HG03103 (cell line): Measurements from ENCODE around the gene EIF2S3.

Source experiments
- ATAC-seq: cut with Tn5 transposase; IDR thresholded peaks from one replicate; pipeline ENCODE4 v1.9.1; 2021; ENCODE audit warnings: low read depth; ENCODE audit not compliant: unreplicated experiment

The EIF2S3 gene

DNA sequence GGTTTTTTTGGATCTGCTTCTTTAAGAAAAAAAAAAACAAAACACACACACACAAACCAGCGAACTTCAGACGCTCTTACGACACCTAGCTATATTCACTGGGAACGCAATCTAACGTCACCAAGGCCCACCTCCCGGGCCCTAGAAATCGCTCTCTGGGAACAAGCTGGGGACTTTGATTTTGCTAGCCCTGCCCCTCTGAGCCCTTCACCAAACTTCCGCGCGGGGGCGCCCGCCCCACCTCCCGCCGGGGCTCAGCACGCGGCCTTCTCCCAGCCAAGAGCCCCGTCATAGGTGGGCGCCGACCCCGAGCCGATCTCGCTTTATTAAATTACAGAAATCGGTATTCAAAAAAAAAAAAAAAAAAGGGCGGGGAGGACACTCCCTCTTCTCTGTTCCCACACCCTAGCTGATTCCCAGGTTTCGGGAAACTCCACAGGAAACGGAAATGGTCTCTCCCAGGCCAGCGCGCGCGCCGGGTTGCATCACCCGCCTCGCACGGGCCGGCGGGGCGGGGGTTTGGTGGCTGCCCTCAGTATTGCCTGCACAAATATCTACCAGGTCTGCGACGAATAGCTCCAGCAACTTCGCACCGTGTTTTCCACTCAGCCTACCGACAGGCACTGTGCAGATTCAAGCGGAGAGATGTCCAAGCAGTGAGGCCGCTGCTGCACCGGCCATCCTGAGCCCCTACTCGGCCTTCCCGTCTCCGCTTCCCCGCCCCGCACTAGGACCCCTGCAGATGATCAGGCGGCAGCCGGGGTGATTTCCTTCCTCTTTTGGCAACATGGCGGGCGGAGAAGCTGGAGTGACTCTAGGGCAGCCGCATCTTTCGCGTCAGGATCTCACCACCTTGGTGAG lies at the start of gene EIF2S3:
Gene EIF2S3 (plus strand): TSS at position 775 of the 861 bp plus-strand sequence. CDS start 13 bp downstream, at position 788.
- ATAC-seq = peak; percentile 77

DNA sequence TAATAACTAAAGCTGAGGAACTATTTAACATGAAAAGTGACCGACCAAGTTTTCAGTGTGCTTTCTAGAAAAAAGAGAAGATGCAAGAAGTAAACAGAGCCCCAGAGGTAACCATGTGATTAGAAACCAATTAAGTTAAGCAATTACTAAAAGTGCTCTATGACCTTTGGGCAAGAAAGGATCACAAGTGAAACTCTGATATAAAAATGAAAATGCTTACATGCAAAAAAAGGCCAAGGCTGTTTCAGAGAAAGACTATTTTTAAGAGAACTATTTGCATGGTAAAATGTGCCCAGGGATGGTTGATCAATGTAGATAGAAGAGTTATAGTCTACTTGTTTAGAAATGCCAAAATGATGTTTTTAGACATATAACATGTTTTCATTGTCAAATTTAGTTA lies 49.7 kb upstream of the EIF2S3 start:
- ATAC-seq = no peak

DNA sequence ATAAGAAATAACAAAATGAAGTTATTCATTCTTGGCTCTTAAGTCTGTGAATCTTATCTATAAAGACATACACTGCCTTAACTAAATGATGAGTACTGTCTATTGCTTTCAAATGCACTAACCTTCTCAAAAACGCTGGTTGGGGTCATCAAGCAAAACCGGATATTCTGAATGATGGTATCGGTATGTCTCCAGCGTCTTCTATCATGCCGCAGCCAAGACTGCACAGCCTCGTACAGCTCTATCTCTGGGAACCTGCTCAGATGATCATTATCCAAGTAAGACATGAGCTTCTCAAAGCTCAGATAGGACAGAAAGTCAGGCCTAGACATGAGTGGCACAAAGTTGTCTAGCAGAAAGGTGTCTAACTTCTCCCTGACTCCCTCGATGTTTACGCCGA lies 48.9 kb upstream of the EIF2S3 start:
- no peak for ATAC-seq

DNA sequence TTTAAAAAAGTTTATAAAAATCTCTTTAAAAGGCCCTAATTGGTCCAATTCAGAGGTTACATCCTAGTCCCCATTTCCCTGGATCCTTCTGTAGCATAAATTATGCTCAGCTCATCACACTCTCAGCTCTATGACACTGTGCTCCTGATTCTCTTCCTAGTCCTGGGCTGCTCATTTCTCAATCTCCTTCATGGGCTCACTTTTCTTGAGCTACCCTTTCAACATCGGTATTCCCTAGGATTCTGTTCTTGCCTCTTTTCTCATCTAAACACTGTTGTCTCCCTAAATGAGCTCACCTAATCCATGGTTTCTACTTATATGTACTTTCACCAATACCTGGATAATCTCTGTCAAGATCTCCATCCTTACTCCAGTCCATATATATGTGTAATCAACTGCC lies 42.5 kb upstream of the EIF2S3 start:
- no peak for ATAC-seq

DNA sequence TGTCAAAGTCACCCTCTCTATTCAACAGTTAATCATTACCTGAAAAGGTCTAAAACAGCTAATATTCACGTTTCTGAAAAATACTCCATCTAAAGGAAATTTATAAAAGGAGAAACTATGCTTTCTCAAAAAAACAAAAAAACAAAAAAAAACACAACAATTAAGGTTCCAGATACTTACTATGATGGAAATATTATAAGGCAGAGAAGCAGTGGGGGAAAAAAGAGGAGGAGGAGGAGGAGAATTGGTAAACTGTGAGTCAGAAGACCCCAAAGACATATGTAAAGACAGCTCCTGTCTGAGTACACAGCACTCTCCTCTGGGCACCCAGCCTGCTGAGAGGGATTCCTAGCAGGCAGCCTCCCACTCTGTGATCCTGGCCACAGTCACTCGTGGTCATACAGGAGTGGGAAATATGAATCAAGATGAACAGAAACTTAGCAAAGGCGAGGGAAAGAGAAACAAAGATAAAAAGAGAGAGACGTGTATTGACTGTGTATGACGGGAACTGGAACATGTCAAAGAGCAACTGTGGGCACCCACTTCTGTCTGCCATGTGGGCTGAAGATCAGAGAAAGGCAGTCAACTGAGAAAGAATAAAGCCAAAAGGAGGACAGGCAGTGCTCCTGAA lies 40.3 kb upstream of the EIF2S3 start:
- peak; percentile 67 for ATAC-seq

DNA sequence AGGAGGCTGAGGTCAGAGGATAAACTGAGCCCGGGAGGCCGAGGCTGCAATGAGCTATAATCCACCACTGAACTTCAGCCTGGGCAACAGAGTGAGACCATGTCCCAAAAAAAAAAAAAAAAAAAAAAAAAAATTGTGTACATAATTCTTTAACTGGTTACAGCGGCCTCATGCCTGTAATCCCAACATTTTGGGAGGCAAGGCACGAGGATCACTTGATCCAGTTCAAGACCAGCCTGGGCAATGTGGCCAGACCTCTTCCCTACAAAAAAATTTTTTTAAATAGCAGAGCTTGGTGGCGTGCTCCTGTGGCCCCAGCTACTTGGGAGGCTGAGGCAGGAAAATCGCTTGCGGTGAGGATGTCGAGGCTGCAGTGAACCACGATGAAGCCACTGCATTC lies 37.1 kb upstream of the EIF2S3 start:
- no peak for ATAC-seq

DNA sequence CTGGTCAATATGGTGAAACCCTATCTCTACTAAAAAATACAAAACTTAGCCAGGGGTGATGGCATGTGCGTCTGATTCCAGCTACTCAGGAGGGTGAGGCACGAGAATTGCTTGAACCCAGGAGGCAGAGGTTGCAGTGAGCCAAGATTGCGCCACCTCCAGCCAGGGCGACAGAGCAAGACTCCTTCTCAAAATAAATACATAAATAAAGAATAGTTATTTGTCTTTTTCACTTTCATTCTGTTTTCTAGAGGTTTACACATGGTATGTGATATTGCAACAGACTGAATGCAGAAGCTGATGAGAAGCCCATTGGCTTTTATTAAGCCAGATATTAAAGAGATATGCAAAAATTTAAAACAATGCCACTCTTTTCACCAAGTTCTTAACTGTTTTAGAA lies 35.9 kb upstream of the EIF2S3 start:
- ATAC-seq = no peak

DNA sequence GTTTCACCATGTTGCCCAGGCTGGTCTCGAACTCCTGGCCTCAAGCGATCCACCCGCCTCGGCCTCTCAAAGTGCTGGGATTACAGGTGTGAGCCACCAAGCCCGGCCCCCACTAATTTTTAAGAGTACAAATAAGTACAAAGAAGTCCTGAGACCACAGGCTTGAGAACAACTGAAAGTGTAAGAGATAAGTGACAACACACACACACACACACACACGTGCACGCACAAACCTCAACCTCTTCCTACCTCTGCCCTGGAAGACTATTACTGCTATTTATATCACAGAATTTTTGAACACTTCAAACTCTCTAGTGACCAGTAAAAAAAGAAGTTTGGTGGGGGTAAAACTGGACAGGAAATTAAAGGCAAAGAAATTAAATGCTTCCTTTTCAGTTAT lies 35.3 kb upstream of the EIF2S3 start:
- ATAC-seq = no peak

DNA sequence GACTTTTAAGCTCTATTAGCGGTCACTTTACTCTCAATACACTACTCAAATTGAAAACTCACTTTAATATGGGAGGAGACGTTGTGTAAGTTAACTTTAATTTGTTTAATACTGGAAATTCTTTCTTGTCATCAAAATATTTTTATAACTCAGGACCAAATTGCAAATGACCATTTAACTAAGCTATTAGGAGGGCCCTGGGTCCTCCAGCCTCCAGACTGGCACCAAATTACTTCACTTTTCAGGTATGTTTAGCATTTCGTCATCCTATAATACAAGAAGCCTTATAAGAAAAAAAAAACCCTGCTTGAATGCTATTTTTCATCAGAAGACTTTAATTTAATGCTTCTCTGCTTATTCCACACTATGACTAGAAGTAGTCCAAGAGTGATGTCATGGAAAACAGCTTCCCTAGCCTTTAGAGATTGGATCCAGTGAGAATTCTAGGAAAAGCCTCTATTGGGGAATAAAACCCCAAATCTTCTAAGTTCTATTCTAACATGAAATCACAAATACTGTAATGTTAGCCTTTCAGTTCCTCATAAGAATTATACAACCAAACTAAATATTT lies 34.4 kb upstream of the EIF2S3 start:
- no peak for ATAC-seq

DNA sequence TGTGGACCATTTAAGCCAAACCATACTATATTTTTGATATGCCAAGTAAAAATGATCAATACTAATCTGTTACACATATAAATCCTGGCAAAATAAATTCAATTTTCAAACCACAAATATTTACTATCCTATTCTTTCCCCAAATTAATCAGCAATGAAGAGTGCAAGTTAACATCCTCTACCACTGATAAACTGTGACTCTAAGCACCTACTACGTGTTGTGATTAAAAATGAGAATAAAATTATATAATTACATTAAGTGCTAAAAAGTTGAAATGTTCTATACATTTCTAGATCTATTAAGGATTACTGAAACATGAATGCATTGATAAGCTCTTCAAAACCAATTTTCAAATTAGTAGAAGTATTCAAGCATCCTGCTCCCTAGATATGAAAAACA lies 31.2 kb upstream of the EIF2S3 start:
- no peak for ATAC-seq

DNA sequence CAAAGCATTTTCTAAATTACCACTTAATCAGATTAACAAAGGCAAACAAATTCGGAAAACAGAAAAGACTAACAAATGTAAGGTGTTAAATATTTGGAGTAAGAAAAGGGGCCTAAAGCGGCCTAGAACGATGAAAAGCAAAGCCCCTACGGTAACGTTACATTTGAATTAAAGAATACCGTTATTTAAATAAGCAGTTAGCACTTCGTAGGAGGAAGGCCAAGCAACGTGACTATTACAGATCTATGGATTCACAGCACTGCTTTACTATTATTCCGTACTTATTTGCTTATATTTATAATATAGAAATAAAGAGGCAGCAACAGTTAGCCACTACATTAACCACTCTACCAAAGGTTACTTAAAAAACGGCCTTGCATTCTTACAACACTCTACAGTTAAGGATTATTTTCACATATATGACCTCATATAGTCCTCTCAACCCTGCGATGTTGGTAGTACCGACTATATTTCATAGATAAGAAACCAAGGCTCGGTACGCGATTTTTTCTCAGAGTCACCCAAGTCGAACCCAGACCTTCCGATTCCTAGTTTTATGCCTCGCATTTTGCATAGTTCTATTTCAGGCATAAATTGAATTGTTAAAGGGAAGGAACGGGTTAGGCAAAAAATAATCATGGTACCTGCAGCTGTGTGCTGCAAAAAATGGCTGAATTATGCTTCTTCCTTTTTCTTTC lies 30.6 kb upstream of the EIF2S3 start:
- no peak for ATAC-seq

DNA sequence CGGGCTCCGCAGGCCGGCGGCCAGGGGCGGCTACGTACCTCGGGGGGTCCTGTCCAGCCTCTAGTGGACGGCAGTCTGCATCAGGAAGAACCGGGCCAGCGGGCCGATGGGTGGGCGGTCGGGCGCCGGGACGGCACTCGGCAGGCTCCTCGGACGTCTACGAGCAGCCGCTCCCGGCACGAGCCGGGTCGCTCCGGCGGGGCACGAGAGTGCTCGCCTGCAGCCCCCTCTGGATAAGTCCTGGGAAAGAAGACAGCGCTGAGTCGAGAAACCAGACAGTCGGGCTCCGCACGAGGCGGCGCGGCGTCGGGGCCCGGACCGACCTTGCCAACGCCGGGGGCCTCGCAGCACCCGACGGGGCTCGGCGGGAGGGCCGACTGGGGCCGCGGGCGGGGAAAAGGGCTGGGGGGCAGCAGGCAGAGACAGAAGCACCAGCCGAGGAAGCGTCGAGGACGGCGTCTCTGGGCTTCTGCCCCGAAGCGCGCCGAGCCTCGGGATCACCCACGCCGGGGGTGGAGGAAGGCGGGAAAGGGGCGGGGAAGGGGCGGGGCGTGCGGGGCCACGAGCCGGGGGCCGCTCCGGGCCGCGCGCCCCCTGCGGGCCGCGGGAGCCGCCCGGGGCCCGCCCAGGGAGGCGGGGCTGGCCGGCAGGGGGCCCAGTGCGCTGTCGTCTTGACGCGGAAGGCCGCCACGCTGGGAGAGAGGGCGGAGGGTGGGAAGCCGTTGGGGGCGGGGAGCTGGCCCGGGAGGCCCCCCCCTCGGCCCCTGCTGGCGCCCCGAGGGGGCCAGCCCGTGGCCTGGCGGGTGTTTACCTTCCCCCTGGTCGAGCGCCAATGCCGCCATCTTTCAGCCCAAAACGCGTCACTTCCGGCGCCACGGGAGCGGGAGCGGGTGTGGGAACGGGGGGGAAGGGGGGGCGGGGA lies 29.7 kb upstream of the EIF2S3 start:
- ATAC-seq = peak; percentile 83

DNA sequence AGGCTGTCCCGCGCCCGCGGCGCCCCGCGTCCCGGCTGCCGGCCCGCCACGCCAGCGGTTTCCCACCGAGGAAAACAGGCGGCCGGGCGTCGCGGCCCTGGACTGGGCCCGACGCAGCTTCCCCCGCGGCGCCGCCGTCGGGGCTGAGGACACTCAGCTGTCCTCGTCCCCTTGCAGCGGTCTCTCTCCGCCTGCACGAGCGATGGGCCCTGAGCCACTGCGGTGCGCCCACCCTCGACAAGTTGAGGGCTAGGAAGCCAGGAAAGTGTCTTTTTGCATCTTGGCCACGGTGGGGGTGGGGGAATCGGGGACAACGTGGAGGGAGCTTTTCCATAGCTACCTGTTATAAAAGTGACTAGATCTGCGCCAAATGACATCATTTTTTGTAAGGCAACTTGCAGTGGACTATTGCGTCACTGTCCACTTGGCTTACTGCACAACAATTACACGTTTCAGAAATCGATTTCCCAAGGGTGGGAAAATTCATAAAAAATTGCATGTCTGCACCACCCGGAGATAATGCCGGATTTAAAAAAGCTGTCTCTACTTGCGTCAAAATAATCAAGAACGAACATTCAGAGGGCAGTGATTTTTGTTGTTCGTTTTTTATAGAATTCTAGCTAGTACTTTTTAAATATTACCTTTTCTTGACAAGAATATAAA lies 28.9 kb upstream of the EIF2S3 start:
- ATAC-seq = peak; percentile 10

DNA sequence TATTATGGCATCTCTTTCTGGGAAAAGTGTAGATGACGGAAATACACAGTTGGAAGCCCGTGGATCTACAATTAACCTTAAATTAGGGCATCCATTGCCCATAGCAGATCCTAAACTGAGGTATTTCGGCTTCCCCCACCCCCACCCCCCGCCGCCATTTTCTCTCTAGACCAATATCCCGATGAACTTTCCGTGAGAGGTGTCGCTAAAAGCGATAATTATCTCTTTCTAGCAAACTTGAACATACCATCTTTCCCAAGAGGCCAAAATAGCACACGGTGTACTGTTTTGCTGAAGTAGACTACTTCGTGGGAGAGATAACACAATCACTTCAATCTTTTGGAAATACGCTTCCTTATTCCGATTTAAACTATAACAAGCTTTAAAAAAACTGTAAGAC lies 28.3 kb upstream of the EIF2S3 start:
- no peak for ATAC-seq

DNA sequence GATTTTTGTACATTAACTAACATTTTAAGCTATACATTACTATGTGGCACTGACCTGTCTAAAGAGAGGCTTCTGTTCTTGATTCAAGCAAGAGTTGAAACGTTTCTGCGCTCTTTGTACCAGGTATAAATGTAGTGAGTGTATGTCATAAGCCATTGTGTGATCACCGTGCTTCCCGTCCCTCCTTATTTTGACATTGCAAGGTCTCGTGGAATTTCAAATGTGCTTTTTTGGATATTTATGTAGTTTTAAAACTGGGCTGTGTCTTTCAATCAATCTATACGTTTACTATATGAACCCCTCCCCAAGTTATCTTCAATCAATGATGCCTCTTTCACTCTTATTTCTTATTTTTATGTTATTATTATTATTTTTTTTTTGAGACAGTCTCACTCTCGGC lies 27.7 kb upstream of the EIF2S3 start, which contains the start of gene KLHL15:
Gene KLHL15 (minus strand): TSS at position 101 of the 400 bp plus-strand sequence. CDS start 20,493 bp downstream, outside the sequence.
- no peak for ATAC-seq

DNA sequence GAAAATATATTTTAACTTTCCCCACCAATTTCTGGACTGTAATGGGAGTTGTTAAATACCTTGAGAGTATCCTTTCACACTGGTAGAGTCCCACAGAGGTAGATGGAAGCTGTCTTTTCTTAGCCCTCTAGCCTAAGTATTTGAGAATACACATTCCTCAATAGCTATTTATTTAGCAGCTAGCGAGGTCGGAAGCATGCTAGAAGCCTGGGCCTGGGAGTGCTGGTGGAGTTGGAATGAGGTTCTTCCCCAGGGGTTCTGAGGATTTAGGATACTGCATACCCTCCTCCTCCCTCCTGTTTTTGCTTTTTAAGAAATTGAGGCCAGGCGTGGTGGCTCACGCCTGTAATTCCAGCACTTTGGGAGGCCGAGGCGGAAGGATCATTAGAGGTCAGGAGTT lies 26.8 kb upstream of the EIF2S3 start:
- ATAC-seq = no peak

DNA sequence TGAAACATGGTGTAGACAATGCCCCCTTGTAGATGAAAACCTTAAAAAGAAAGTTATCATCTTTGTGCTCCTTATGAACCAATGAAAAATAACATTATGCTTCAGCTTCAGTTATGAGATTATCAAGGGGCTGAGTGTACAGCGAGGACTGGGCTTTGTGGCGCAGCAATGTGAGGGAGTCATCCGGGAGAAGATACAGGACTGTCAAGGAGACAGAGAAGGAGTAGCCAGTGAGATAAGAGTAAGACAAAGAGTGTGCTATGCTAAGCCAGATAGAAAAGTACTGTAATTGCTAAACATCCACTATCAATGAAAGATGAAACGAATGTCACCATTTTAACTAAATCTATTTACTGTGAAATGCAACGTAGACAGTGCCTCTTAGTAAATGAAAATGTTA lies 24.2 kb upstream of the EIF2S3 start:
- no peak for ATAC-seq

DNA sequence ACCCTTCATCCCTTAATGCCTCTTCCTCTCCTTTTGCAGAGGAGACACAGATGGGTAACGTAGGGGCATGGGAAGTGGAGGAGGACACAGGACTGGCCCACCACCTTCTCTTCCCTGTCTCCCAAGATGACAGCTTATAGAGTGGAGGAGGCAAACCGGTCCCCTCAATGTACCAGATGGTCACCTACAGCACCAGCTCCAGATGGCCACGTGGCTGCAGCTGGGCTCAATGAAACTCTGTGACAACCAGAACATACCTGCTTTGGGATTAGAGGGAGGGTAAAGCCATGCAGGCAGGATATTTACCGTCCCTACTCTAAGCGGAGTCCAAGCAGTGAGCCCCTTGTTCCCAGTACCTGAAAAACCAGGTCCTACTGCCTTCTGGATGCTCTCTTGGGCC lies 20.3 kb upstream of the EIF2S3 start:
- no peak for ATAC-seq

DNA sequence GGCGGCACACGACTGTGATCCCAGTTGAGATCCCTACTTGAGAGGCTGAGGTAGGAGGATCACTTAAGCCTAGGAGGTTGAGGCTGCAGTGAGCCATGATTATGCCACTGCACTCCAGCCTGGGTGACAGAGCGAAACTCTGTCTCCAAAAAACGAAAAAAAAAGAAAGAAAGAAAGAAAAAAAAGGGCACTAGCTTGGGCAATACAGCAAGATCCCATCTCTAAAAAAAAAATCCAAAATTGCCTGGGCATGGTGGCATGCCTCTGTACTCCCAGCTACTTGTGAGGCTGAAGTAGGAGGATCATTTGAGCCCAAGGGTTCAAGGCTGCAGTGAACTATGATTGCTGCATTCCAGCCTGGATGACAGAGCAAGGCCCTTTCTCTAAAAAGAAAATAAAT lies 17.0 kb upstream of the EIF2S3 start:
- no peak for ATAC-seq
